Muscle of leg (tissue), 11 donors: ENCODE results near the gene CCDC33. TPM values are rescaled to one million over a fixed set of nuclear protein-coding genes. Genes with fewer than 3 reads are reported as not detected.

ENCODE experiments used
- DNase-seq: peaks from one replicate; pipeline ENCODE4 v3.0.0; 2013
- H3K27ac ChIP-seq: one replicate; pipeline ENCODE4 v1.5.1; 2013; ENCODE audit warnings: mild to moderate bottlenecking, low read length, control low read depth
- H3K27me3 ChIP-seq: one replicate; pipeline ENCODE4 v1.6.1; 2013; ENCODE audit warnings: low read length; ENCODE audit not compliant: control insufficient read depth, insufficient read depth
- H3K36me3 ChIP-seq: one replicate; pipeline ENCODE4 v1.6.1; 2013; ENCODE audit warnings: low read length; ENCODE audit not compliant: control insufficient read depth, insufficient read depth
- H3K4me1 ChIP-seq: one replicate; pipeline ENCODE4 v1.6.1; 2013; ENCODE audit warnings: low read length; ENCODE audit not compliant: control insufficient read depth, insufficient read depth
- H3K4me3 ChIP-seq: one replicate; pipeline ENCODE4 v1.5.1; 2013; ENCODE audit warnings: low read length, control low read depth
- H3K9me3 ChIP-seq: replicated peaks from 2 replicates; pipeline ENCODE4 v1.6.1; 2013; ENCODE audit warnings: low read depth, low read length; ENCODE audit not compliant: control insufficient read depth
- WGBS: methylation state at CpG from one replicate; pipeline ENCODE4 v1.1.5; 2013; ENCODE audit warnings: missing lambda C conversion rate; ENCODE audit not compliant: insufficient coverage; 5-methylcytosine and 5-hydroxymethylcytosine counted together
- polyA plus RNA-seq, 8 donors: library from polyadenylated mRNA; unstranded; fragments of 120-200 nt; gene quantifications; one replicate each; pipeline versions ENCODE4 v1.2.1 to v1.2.3, GENCODE V29; 2013; ENCODE audit warnings: inconsistent platforms in 1 of 8, low replicate concordance in 1 of 8; ENCODE audit not compliant: insufficient read length in 8 of 8, insufficient read depth in 1 of 8
- total RNA-seq: library from RNA; stranded (reverse); fragments of 120-200 nt; gene quantifications from one replicate; pipeline ENCODE4 v1.2.4, GENCODE V29; 2013

The CCDC33 gene
- total and polyA plus RNA-seq, 9 donors: 0.04 to 0.36 (median 0.22) TPM; not detected in 3

DNA sequence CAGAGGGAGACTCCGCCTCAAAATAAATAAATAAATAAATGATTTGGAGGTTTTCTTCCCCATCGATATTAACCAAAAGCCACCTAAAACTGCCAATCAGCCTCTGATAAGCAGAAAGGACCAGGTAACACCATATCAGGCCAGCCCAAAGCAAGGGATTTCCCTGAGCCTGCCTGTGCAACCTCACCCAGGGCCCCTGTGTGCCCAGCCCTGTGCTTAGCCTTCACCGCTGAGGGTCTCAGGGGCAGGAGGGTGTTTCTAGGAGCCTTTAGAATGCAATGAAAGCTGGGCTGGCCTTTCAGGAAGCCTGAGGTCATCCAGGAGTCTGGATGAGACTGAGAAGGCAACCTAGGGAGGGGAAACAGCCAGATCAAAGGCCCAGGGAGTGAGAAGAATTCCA lies 95.9 kb downstream of the CCDC33 start:
- Histone ChIP-seq H3K27me3 (no peaks in the 10 kb centered on the region), H3K4me1 (peaks cover 1% of the 10 kb centered on the region), H3K36me3 (no peaks in the 10 kb centered on the region), H3K4me3 (no peak overlapping the region), H3K27ac (no peak overlapping the region), H3K9me3 (no peaks in the 10 kb centered on the region)
- no peak for DNase-seq
- WGBS: 63% methylated on average over 1 of the region's 3 CpGs

DNA sequence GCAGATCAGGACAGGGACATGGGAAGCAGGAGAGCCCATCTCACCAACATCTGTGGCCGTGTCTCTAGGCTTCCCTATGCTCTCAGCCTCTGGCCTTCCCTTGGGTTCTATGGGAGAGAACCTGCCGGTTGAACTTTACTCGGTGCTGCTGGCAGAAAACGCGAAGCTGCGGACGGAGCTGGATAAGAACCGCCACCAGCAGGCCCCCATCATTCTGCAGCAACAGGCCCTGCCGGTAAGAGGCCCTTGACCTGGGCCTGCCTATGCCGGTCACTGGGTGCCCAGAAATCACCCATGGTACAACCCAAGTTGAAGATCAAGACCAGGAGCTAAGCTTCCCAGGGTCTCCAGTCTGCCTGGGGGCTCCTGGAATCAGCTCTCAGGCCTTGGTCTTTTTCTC lies 96.5 kb downstream of the CCDC33 start:
- no peak for DNase-seq
- Histone ChIP-seq H3K27me3 (no peaks in the 10 kb centered on the region), H3K9me3 (no peaks in the 10 kb centered on the region), H3K4me1 (no peaks in the 10 kb centered on the region), H3K4me3 (no peak overlapping the region), H3K36me3 (no peaks in the 10 kb centered on the region), H3K27ac (no peak overlapping the region)
- WGBS: 91% methylated on average over 10 of the region's 10 CpGs

DNA sequence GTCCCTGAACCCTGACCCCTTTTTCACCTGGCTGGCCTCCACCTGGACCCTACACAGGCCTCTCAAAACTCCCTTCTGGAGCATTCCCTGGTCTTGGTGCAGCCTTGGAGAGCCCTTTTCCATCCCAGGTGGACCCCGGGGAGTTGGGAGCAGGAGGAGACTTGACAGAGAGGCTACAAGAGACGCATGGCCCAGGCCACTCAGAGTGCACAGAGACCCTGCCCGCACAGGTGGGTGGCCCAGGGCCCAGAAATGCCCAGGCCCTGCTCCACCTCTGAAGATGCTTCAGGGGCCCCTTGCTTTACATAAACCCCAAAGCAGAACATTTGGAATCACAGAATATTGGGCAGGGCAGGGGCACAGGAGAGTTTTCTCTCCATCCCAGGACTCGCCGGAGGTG lies 97.0 kb downstream of the CCDC33 start:
- H3K27ac ChIP-seq: no peak overlapping the region
- no peaks in the 10 kb centered on the region for H3K27me3 ChIP-seq
- H3K36me3 ChIP-seq: no peaks in the 10 kb centered on the region
- no peaks in the 10 kb centered on the region for H3K4me1 ChIP-seq
- WGBS: 100% methylated on average over 2 of the region's 5 CpGs
- no peak for DNase-seq
- H3K9me3 ChIP-seq: no peaks in the 10 kb centered on the region
- H3K4me3 ChIP-seq: no peak overlapping the region

DNA sequence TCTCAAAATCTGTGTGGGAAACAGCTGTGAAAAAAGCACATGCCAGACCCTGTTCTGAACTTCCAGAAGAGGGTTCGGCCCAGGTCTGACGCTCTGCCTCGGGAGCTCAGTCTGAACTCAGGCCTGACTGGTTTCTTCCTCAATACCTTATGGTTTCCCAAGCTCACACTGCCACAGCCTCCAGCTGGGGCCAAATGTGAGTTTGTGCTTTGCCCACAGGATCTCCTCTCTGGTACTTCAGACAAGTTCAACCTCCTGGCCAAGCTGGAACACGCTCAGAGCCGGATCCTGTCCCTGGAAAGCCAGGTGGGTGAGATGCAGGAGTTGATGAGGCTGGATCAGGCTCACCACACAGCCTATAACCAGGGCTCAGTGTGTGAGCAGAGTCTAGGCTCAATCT lies 97.5 kb downstream of the CCDC33 start:
- no peak for DNase-seq
- Histone ChIP-seq H3K27me3 (no peaks in the 10 kb centered on the region), H3K4me3 (no peak overlapping the region), H3K4me1 (no peaks in the 10 kb centered on the region), H3K36me3 (no peaks in the 10 kb centered on the region), H3K27ac (no peak overlapping the region), H3K9me3 (no peaks in the 10 kb centered on the region)
- WGBS: 83% methylated on average over 3 of the region's 5 CpGs

DNA sequence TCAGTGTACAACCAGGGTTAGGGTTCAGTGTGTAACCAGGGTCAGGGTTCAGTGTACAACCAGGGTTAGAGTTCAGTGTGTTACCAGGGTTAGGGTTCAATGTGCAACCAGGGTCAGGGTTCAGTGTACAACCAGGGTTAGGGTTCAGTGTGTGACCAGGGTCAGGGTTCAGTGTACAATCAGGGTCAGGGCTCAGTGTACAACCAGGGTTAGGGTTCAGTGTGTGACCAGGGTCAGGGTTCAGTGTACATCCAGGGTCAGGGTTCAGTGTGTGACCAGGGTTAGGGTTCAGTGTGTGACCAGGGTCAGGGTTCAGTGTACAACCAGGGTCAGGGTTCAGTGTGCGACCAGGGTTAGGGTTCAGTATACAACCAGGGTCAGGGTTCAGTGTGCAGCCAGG lies 98.0 kb downstream of the CCDC33 start:
- Histone ChIP-seq H3K27ac (no peak overlapping the region), H3K36me3 (no peaks in the 10 kb centered on the region), H3K4me1 (no peaks in the 10 kb centered on the region), H3K27me3 (no peaks in the 10 kb centered on the region), H3K9me3 (no peaks in the 10 kb centered on the region), H3K4me3 (no peak overlapping the region)
- no peak for DNase-seq
- WGBS: 100% methylated on average over 1 of the region's 1 CpG

DNA sequence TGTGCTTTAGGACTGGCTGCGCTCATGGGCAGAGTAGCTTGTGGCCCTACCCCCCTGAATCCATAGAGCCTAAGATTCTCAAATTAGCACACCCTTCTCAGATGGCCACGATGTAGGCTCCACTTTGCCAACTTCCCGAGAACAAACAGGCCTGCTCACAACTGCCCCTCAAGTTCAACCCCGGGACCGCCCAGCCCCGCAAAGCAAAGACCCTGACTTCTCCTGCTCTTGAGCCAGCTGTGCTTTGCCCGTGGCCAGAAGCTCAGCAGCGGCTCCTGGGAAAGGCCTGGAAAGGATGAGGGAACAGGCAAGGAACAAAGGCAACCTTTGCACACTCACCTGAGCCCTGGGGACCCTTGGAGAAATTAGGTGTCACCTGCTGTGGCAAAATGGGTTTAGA lies 99.3 kb downstream of the CCDC33 start:
- H3K36me3 ChIP-seq: no peaks in the 10 kb centered on the region
- no peak overlapping the region for H3K27ac ChIP-seq
- H3K4me1 ChIP-seq: no peaks in the 10 kb centered on the region
- no peak for DNase-seq
- no peaks in the 10 kb centered on the region for H3K27me3 ChIP-seq
- WGBS: 73% methylated on average over 4 of the region's 8 CpGs
- no peaks in the 10 kb centered on the region for H3K9me3 ChIP-seq
- no peak overlapping the region for H3K4me3 ChIP-seq

DNA sequence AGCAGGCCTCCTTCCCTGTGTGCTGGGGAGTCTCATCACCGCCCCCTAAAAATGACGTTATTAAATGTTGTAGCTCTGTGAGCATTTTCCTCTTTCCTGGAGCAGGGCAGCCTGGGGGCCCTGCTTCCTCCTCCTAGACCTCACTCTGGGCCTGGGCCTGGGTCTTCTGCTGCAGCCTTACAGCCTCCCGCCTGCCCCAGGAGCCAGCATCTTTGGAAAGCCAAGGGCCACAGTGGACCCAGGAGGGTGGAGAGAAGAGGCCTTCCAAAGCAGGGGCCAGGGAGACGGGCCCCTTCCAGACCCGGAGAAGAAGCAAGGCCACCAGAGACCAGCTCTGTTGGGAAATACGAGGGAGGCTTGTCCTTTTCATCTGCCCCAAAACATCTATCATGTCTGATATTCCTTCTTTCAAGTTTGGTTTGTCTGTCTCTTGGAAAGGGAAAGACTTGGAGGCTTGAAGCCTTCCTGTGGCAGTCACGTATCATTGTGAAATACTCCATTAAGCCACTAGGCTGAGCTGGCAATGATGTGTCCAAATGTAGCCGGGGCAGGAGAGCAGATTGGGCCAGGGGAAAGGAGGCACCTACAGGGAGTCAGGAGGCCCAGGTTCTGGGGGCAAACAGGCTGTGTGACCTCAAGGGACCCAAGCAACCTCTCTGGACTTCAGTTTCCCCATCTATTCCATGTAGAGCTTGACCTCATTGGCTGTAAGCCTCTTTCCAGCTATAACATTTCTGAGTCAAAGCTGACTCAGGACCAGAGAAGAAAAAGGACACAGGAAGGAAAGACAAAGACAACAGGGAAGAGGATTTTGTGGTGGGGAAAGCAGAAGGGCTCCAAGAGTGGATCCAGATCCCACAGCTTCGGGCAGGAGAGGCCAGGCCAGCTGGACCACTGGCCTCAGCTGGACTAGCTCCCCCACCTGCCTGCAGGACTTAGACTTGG lies 100.2 kb downstream of the CCDC33 start:
- Histone ChIP-seq H3K36me3 (no peaks in the 10 kb centered on the region), H3K27me3 (no peaks in the 10 kb centered on the region), H3K27ac (no peak overlapping the region), H3K9me3 (no peaks in the 10 kb centered on the region), H3K4me3 (no peak overlapping the region), H3K4me1 (no peaks in the 10 kb centered on the region)
- WGBS: 61% methylated on average over 4 of the region's 9 CpGs
- no peak for DNase-seq

DNA sequence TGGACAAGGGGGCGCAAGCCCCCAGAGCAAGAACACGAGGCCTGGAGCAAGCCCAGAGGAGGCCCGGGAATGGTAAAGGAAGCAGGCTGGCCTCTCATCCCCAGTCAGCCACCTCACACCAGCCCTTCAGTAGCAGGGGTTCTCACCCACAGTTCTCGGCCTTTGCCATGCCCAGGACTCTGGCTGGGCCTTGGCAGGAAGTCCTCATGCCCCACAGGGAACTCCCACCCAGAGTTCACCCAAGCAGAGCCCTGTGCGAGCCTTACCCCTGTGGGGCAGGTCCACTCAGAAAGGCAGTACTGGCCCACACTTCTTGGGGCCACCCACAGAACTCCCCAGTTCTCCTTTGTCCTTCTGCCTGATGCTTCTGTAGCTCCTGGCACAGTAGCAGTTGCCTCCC lies 101.0 kb downstream of the CCDC33 start:
- H3K9me3 ChIP-seq: no peaks in the 10 kb centered on the region
- DNase-seq: no peak
- no peaks in the 10 kb centered on the region for H3K4me1 ChIP-seq
- H3K27ac ChIP-seq: no peak overlapping the region
- H3K36me3 ChIP-seq: no peaks in the 10 kb centered on the region
- 84% methylated on average over 5 of the region's 5 CpGs for WGBS
- no peaks in the 10 kb centered on the region for H3K27me3 ChIP-seq
- H3K4me3 ChIP-seq: no peak overlapping the region

DNA sequence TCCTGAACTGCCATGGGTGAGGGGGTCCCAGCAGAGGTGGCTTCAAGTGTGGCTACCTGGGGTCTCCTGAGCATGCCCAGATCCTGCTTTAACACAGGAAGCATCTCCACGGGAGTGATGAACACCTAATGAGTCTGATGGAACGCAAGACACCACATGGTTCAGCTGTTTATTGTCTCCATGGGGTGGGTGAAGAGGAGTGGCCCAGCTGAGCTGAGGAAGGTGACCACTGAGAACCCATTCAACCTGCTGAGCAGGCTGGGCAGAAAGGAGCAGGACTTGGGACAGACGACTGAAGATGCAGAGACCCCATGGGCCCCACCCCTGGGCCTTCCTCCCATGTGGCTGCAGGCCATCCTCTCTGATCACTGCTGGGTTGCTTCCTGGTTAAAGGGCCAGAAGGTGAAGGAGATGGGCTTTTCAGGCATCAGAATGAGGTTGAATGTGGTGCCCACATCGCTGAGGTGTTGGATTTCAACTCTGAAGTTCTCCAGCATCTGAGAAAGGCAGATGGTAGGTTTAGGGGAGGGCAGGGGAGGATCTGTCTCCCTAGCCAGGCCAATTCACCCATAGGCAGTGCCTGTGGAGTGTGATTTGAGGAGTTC lies 101.6 kb downstream of the CCDC33 start:
- H3K9me3 ChIP-seq: no peaks in the 10 kb centered on the region
- H3K4me3 ChIP-seq: no peak overlapping the region
- no peak overlapping the region for H3K27ac ChIP-seq
- no peaks in the 10 kb centered on the region for H3K4me1 ChIP-seq
- WGBS: 73% methylated on average over 4 of the region's 4 CpGs
- H3K36me3 ChIP-seq: no peaks in the 10 kb centered on the region
- H3K27me3 ChIP-seq: no peaks in the 10 kb centered on the region
- DNase-seq: no peak

DNA sequence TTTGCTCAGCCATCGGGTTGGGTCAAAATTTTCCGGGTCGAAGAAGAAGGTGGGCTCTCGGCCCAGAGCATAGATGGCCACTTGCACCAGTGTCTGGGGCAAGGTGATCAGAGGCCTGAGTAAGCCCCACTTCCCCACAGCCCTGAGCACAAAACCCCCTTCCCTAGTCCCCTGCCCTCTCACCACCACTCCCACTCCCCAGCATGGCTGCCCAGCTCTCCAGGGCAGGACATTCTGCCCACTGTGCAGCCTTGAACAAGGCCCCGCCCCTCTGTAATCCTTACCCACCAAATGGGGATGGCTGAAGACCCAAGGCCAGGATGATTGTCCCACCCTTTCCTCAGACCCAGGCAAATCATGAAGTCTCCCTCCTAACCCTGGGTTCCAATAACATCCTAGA lies 102.5 kb downstream of the CCDC33 start:
- no peaks in the 10 kb centered on the region for H3K36me3 ChIP-seq
- H3K9me3 ChIP-seq: no peaks in the 10 kb centered on the region
- no peaks in the 10 kb centered on the region for H3K4me1 ChIP-seq
- 89% methylated on average over 5 of the region's 5 CpGs for WGBS
- H3K4me3 ChIP-seq: no peak overlapping the region
- no peak for DNase-seq
- H3K27me3 ChIP-seq: no peaks in the 10 kb centered on the region
- H3K27ac ChIP-seq: no peak overlapping the region
